IMR-90 (cell line): Measurements from ENCODE around the gene PIGW.

ENCODE experiments used
- BHLHE40 ChIP-seq: fragments of 150-350 bp; IDR thresholded peaks from 2 replicates; pipeline ENCODE4 v1.6.1; 2016; ENCODE audit warnings: mild to moderate bottlenecking, low read depth, low read length
- NFE2L2 ChIP-seq: fragments of 150-350 bp; IDR thresholded peaks from 2 replicates; pipeline ENCODE4 v1.6.1; 2016; ENCODE audit warnings: low read depth, mild to moderate bottlenecking, low read length
- POLR2A ChIP-seq: IDR thresholded peaks from 2 replicates; pipeline ENCODE4 v1.6.1; 2012; ENCODE audit warnings: mild to moderate bottlenecking, low read depth, low read length

DNA sequence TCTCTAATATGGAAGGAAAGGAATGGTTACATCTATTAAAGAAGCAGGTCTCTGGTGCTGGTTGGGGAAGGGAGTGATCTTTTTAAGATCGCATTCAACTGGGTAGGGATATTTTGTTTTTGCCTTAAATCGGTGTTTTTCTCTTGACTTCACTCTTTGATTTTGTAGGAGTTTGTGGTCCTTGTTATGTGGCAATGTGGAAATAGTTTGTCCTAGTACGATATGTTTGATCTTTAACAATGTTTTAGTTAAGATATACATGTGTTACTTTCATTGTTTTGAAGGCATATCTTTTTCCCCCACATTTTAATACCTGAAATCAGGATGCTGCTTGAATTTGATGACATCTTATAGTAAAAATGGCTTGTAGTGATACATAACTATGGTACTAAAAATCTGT is 18.7 kb downstream of the PIGW start:
- TF ChIP-seq POLR2A (no peak), BHLHE40 (no peak), NFE2L2 (no peak)
